Heart left ventricle (tissue), 16 donors: ENCODE results near the gene GGN. TPM values are rescaled to one million over a fixed set of nuclear protein-coding genes. Genes with fewer than 3 reads are reported as not detected.

Experiments used
- ATAC-seq, 4 donors: fragments of 200-7000 bp; cut with Tn5 transposase; one replicate each; pipeline ENCODE4 v1.9.1; 2020 to 2022; ENCODE audit warnings: moderate library complexity in 4 of 4, mild to moderate bottlenecking in 3 of 4, moderate number of reproducible peaks in 1 of 4
- DNase-seq, 5 donors: peaks; one replicate each; pipeline ENCODE4 v3.0.0-alpha.2; 2020
- H3K27ac ChIP-seq, 12 donors: fragments of 200-600 bp; sonication (generic) in 4 of 12; one replicate each; pipeline versions ENCODE4 v1.5.0 to v1.8.0; 2016 to 2022; ENCODE audit warnings: mild to moderate bottlenecking in 2 of 12
- H3K27me3 ChIP-seq, 9 donors: fragments of 200-600 bp; sonication (generic) in 2 of 9; one replicate each; pipeline versions ENCODE4 v1.5.1 to v1.8.0; 2016 to 2022; ENCODE audit warnings: mild to moderate bottlenecking in 3 of 9
- H3K36me3 ChIP-seq, 9 donors: fragments of 200-600 bp; sonication (generic) in 2 of 9; one replicate each; pipeline versions ENCODE4 v1.5.0 to v1.8.0; 2018 to 2022; ENCODE audit warnings: mild to moderate bottlenecking in 2 of 9
- H3K4me1 ChIP-seq, 12 donors: fragments of 200-600 bp; sonication (generic) in 4 of 12; one replicate each; pipeline versions ENCODE4 v1.5.0 to v1.8.0; 2016 to 2022; ENCODE audit warnings: mild to moderate bottlenecking in 3 of 12
- H3K4me3 ChIP-seq, 12 donors: fragments of 200-600 bp; sonication (generic) in 4 of 12; one replicate each; pipeline versions ENCODE4 v1.5.0 to v1.8.0; 2017 to 2022; ENCODE audit warnings: mild to moderate bottlenecking in 9 of 12, moderate library complexity in 4 of 12
- H3K9me3 ChIP-seq, 12 donors: fragments of 200-600 bp; sonication (generic) in 4 of 12; one replicate each; pipeline versions ENCODE4 v1.5.0 to v1.8.0; 2016 to 2022; ENCODE audit warnings: mild to moderate bottlenecking in 1 of 12
- POLR2A ChIP-seq, 2 donors: fragments of 450-650 bp; IDR thresholded peaks; one replicate each; pipeline ENCODE4 v1.6.1; 2017; ENCODE audit warnings: antibody characterized with exemption in 2 of 2, mild to moderate bottlenecking in 2 of 2, moderate library complexity in 2 of 2
- WGBS, 4 donors: extraction: QIAGEN DNeasy Blood & Tissue Kit in 2 of 4; methylation state at CpG; one replicate each; pipeline versions ENCODE4 v1.1.5 to v1.1.7; 2013 to 2018; 5-methylcytosine and 5-hydroxymethylcytosine counted together
- intact Hi-C, 10 donors: fragments of 100-400 bp; cut with DNase I; formaldehyde crosslinking; loops; one replicate each; pipeline versions ENCODE4 v1.11.1 to v1.14.2; 2022
- polyA plus RNA-seq, 2 donors: library from polyadenylated mRNA; stranded (reverse); fragments of 200-250 nt; gene quantifications; one replicate each; pipeline ENCODE4 v1.2.3, GENCODE V29; 2013
- total RNA-seq, 9 donors: library from RNA; depleted of rRNA in 2 of 9; stranded (reverse); fragments of >200 nt in 2 of 9; fragmentation: NEBNext Ultra II Directional in 3 of 9; extraction: Animal tissue kit (Norgen Biotek cat#: 25700) in 3 of 9; gene quantifications; one replicate each; pipeline versions ENCODE4 v1.1.0 to v1.2.4, GENCODE V29; 2016 to 2023
- TF ChIP-seq, protein P1 (sequence below), 12 donors: fragments of 200-600 bp; sonication (generic) in 4 of 12; IDR thresholded peaks; one replicate each; pipeline versions ENCODE4 v1.5.0 to v1.8.0; 2018 to 2022; ENCODE audit warnings: antibody characterized with exemption in 12 of 12, mild to moderate bottlenecking in 5 of 12
- donor health status: ischemic (EF 13 %, LVEDD 7.1; RV severe dilation, severe dysfunction).
- donor health status: healthy with polysubstance abuse.
- donor health status: DM: no; HTN: yes; CAD: no.
- donor health status: DM: no; HTN: no; CAD: no.
- donor health status: ischemic (EF 25% LVEDD 6.9; RV normal size, moderate dysfunction).
- donor health status: ischemic (EF 25% LVEDD 5.7; RV mildly dilated, moderate dysfunction).
- donor health status: healthy.
- donor health status: DM: yes; HTN: yes; CAD: no.
- donor health status: ischemic (EF 35%, LVEDD 5.7; RV mildly dilated, moderate dysfunction).
- donor health status: nonischemic (EF 11% LVEDD 7.7; RV severe dilation, severe dysfunction).
- donor health status: DM: yes; HTN: yes; CAD: no.
- donor health status: PGD.
- donor health status: ischemic (EF 29% LVEDD 5.4; RV normal size, mild dysfunction).
- donor health status: nonischemic (EF 23%, LVEDD 6.1; RV moderate dilation, normal function).

GGN gene
- total and polyA plus RNA-seq, 11 donors: 0.15 to 0.67 (median 0.31) TPM; not detected in 4

DNA sequence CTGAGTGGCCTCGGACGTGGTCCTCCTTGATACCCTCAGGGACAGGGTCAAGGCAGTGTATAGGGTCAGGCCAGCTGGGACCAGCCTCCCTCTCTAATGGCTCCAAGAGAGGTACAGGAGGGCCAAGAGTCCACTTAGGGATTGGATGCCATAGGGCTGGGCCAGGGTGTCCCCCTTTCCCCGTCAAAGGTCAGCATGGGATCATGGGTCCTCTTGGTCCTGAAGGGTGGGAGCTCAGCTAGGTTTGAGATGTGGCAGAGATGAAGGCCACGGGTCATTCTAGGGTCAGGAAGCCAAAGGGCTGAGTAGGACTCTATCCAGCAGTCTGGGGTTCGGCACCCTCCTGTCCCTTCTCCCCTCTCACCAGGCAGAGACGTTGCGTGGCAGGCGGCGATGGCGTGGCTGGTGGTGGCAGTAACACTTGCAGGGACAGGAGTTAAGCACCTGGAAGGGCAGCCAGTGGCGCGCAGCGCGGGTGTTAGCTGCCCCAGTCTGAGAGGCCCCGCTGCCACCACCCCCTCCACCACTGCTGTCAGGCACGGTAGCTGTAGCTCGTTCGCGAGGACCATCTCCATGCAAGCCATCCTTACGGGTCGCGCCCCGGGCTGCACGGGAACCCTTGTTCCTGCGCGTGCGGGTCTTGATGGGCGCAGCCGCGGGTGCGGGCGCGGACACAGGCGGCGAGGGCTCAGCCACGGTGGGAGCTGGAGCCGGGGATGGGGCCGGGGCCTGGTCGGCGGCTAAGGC is 2.6 kb downstream of the GGN start:
- no peak overlapping the region for H3K27ac ChIP-seq
- DNase-seq (peak in 1 of 5 donors; percentile 62), ATAC-seq (no peak)
- peaks cover 0 to 36% (median 0%) of the 10 kb centered on the region in 9 donors for H3K27me3 ChIP-seq
- H3K36me3 ChIP-seq: peaks cover 6 to 59% (median 50%) of the 10 kb centered on the region in 9 donors
- H3K9me3 ChIP-seq: no peaks in the 10 kb centered on the region
- TF ChIP-seq POLR2A (IDR thresholded peaks at IDR 0.05): no peak
- TF ChIP-seq, protein P1, sequence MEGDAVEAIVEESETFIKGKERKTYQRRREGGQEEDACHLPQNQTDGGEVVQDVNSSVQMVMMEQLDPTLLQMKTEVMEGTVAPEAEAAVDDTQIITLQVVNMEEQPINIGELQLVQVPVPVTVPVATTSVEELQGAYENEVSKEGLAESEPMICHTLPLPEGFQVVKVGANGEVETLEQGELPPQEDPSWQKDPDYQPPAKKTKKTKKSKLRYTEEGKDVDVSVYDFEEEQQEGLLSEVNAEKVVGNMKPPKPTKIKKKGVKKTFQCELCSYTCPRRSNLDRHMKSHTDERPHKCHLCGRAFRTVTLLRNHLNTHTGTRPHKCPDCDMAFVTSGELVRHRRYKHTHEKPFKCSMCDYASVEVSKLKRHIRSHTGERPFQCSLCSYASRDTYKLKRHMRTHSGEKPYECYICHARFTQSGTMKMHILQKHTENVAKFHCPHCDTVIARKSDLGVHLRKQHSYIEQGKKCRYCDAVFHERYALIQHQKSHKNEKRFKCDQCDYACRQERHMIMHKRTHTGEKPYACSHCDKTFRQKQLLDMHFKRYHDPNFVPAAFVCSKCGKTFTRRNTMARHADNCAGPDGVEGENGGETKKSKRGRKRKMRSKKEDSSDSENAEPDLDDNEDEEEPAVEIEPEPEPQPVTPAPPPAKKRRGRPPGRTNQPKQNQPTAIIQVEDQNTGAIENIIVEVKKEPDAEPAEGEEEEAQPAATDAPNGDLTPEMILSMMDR (IDR thresholded peaks at IDR 0.05): peak in 1 of 12 donors; percentile 1
- H3K4me3 ChIP-seq: no peak overlapping the region
- intact Hi-C loops: no loop called here
- H3K4me1 ChIP-seq: peaks cover 0 to 42% (median 25%) of the 10 kb centered on the region in 12 donors
- 77 to 87% (median 83%) methylated on average over 22 to 40 of the region's 40 CpGs for WGBS, 4 donors

DNA sequence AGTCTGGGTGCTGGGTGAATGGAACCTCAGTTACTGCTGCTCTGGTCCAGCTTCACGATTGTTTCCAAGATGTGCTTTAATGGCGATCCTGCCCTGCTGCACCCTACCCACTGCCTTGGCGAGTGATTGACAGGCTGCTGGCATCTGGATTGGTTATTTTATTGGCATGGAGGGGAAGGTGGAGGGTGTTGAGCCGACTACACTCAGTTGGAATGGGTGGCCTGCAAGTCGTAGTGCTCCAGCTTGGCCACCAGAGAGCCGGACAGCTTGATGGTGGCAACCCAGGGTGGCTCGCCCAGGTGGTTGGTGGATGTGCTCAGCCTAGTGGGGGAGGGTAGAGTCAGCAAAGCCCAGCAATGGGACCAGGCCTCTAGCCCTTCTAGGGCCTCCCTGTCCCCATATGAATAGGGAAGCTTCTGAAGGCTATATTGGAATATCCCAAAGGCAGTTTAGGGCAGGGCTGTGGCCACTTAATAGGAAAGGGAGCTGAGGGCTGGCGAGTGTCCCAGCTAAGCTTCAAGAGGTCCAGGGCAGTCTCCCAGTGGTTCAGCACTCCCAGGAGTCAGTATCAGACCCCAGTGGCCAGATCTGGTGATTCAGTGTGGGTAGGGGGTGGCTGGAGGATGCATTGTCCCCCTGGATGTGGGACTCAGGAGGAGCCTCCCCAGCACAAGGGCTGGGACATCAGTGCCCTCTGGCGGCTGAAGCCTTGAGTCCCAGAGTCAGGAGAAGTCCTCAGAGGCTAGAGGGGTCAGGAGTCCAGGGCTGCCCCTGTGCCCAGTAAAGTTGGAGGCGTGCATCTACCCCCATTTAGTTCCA is 3.4 kb downstream of the GGN start:
- Histone ChIP-seq H3K9me3 (no peaks in the 10 kb centered on the region), H3K4me1 (peaks cover 0 to 39% (median 25%) of the 10 kb centered on the region in 12 donors), H3K27me3 (peaks cover 0 to 36% (median 0%) of the 10 kb centered on the region in 9 donors), H3K36me3 (peaks cover 10 to 67% (median 58%) of the 10 kb centered on the region in 9 donors), H3K4me3 (no peak overlapping the region), H3K27ac (no peak overlapping the region)
- no peak for DNase-seq
- TF ChIP-seq, protein P1 (IDR thresholded peaks at IDR 0.05): no peak
- TF ChIP-seq POLR2A (IDR thresholded peaks at IDR 0.05): no peak
- 77 to 88% (median 86%) methylated on average over 9 to 10 of the region's 10 CpGs for WGBS, 4 donors
- intact Hi-C loops: no loop called here
- ATAC-seq: no peak

DNA sequence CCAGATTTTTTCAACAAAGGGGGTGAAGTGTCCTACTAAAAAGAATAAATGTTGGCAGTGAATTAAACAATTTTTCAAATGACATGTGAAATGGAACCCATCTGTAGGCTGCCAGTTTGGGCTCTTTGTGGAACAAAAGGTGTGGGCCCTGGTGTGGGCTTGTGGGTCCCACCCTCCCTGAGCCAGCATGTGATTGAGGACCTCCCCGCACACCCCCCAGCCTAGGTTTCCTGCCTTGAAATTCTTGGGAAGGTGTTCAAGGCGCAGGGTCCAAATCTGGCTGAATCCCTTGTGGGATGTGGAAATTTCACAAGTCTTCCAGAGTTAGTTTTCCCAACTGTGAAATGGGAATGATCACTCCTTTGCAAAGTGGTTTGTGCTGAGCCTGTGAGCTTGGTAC is 4.1 kb downstream of the GGN start:
- Histone ChIP-seq H3K9me3 (no peaks in the 10 kb centered on the region), H3K4me3 (no peak overlapping the region), H3K36me3 (peaks cover 11 to 74% (median 65%) of the 10 kb centered on the region in 9 donors), H3K27ac (no peak overlapping the region), H3K27me3 (peaks cover 0 to 30% (median 0%) of the 10 kb centered on the region in 9 donors), H3K4me1 (peaks cover 0 to 33% (median 21%) of the 10 kb centered on the region in 12 donors)
- TF ChIP-seq POLR2A (IDR thresholded peaks at IDR 0.05): no peak
- TF ChIP-seq, protein P1 (IDR thresholded peaks at IDR 0.05): no peak
- ATAC-seq: no peak
- DNase-seq: no peak
- intact Hi-C loops: no loop called here
- WGBS, 4 donors: 92 to 100% (median 95%) methylated on average over 2 of the region's 2 CpGs

DNA sequence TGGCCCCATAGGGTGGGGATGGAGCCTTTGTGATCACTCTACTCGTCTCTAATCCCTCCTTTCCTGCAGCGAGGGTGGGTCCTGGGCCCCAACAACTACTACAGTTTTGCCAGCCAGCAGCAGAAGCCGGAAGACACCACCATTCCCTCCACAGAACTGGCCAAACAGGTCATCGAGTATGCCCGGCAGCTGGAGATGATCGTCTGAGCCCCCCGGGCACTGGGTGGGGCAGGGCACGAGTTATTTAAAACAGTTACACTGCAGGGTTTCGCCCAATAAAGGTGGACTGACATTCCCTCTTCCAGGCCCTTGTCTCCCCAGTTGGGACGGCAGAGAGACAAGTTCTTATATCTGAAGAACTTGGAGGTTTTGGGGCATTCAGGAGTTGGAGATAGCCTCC is 4.7 kb downstream of the GGN start:
- TF ChIP-seq, protein P1 (IDR thresholded peaks at IDR 0.05): no peak
- no peak for TF ChIP-seq POLR2A (IDR thresholded peaks at IDR 0.05)
- DNase-seq (no peak), ATAC-seq (no peak)
- 92 to 93% (median 93%) methylated on average over 9 to 10 of the region's 10 CpGs for WGBS, 4 donors
- peaks cover 0 to 28% (median 16%) of the 10 kb centered on the region in 12 donors for H3K4me1 ChIP-seq
- no peak overlapping the region for H3K4me3 ChIP-seq
- intact Hi-C loops: no loop called here
- no peak overlapping the region for H3K27ac ChIP-seq
- no peaks in the 10 kb centered on the region for H3K9me3 ChIP-seq
- peaks cover 11 to 80% (median 69%) of the 10 kb centered on the region in 9 donors for H3K36me3 ChIP-seq
- H3K27me3 ChIP-seq: peaks cover 0 to 24% (median 0%) of the 10 kb centered on the region in 9 donors
